A549 (cell line): ENCODE results near the gene PLCB1. TPM values are rescaled to one million over a fixed set of nuclear protein-coding genes. Genes with fewer than 3 reads are reported as not detected.

ENCODE experiments used
- ATAC-seq, 2 experiments: fragments of 200-7000 bp in 1 of 2; fragments of >200 bp in 1 of 2; cut with Nextera tagmentation in 1 of 2; cut with Tn5 transposase in 1 of 2; 3 replicates each; pipeline versions ENCODE4 v1.8.0 to v1.9.1; 2018 to 2020; ENCODE audit warnings: mild to moderate bottlenecking in 1 of 2, moderate library complexity in 1 of 2
- CTCF ChIA-PET: fragments of 300-600 bp; sonication (Branson Sonifier 250); formaldehyde crosslinking; extraction: SDS; loops from one replicate; lab custom pipeline; 2021; ENCODE audit warnings: antibody characterized with exemption, inconsistent platforms; lab: Yijun Ruan, JAX
- POLR2A ChIA-PET: fragments of 350-600 bp; formaldehyde crosslinking; extraction: SDS; loops from one replicate; lab custom pipeline; 2021; ENCODE audit warnings: antibody characterized with exemption, inconsistent platforms; lab: Yijun Ruan, JAX
- DNase-seq, 2 experiments: peaks; one replicate each; pipeline versions ENCODE4 v3.0.0 to v3.0.0-alpha.2; 2011 to 2016; ENCODE audit warnings: low read depth in 1 of 2, low spot score in 1 of 2
- FAIRE-seq: peaks from 2 replicates; lab custom pipeline; 2011; peaks lifted over from hg19 to GRCh38; lab: Jason Lieb, UNC
- H3K27ac ChIP-seq, 2 experiments: fragments of >200 bp; sonication (Bioruptor Twin); formaldehyde crosslinking; 3 replicates each; pipeline ENCODE4 v1.5.1; 2016 to 2017
- H3K4me1 ChIP-seq: fragments of >200 bp; sonication (Bioruptor Twin); formaldehyde crosslinking; 3 replicates; pipeline ENCODE4 v1.6.1; 2016
- H3K4me2 ChIP-seq: fragments of >200 bp; sonication (Bioruptor Twin); formaldehyde crosslinking; 3 replicates; pipeline ENCODE4 v1.6.1; 2016
- H3K4me3 ChIP-seq: fragments of >200 bp; sonication (Bioruptor Twin); formaldehyde crosslinking; 3 replicates; pipeline ENCODE4 v1.5.1; 2016
- H3K9me3 ChIP-seq: fragments of >200 bp; sonication (Bioruptor Twin); formaldehyde crosslinking; 3 replicates; pipeline ENCODE4 v1.6.1; 2016
- BCL3 ChIP-seq: fragments of >200 bp; sonication (Bioruptor Twin); formaldehyde crosslinking; IDR thresholded peaks from 3 replicates; pipeline ENCODE4 v1.6.1; 2016
- BHLHE40 ChIP-seq: IDR thresholded peaks from 2 replicates; pipeline ENCODE4 v1.6.1; 2012; ENCODE audit warnings: low read depth, low read length, inconsistent platforms
- CBX2 ChIP-seq: fragments of 200-600 bp; sonication (generic); IDR thresholded peaks from 2 replicates; pipeline ENCODE4 v1.6.1; 2016; ENCODE audit warnings: low read depth, mild to moderate bottlenecking, borderline replicate concordance
- CEBPB ChIP-seq, 2 experiments: fragments of >200 bp in 1 of 2; sonication (Bioruptor Twin) in 1 of 2; formaldehyde crosslinking in 1 of 2; IDR thresholded peaks; 2 replicates each; pipeline ENCODE4 v1.6.1; 2012 to 2016
- EHF ChIP-seq: fragments of 250-450 bp; sonication (Bioruptor Pico); IDR thresholded peaks from 2 replicates; pipeline ENCODE4 v1.5.0; 2020; ENCODE audit warnings: mild to moderate bottlenecking
- EP300 ChIP-seq, 2 experiments: fragments of >200 bp; sonication (Bioruptor Twin); formaldehyde crosslinking; IDR thresholded peaks; 2 replicates in 1 of 2; 3 replicates in 1 of 2; pipeline ENCODE4 v1.6.1; 2016 to 2017
- ESRRA ChIP-seq: fragments of 150-350 bp; IDR thresholded peaks from 2 replicates; pipeline ENCODE4 v1.6.1; 2014; ENCODE audit warnings: mild to moderate bottlenecking, low read length, borderline replicate concordance
- FOSL2 ChIP-seq, 2 experiments: fragments of 450-650 bp in 1 of 2; fragments of >200 bp in 1 of 2; sonication (Bioruptor Twin) in 1 of 2; formaldehyde crosslinking; IDR thresholded peaks; 2 replicates each; pipeline versions ENCODE4 v1.5.0 to v1.6.1; 2016 to 2020; ENCODE audit warnings: mild to moderate bottlenecking in 1 of 2, moderate library complexity in 1 of 2
- GATA3 ChIP-seq: IDR thresholded peaks from 2 replicates; pipeline ENCODE4 v1.6.1; 2012; ENCODE audit warnings: borderline replicate concordance
- HOXA7 ChIP-seq: fragments of 250-450 bp; sonication (Bioruptor Pico); IDR thresholded peaks from 2 replicates; pipeline ENCODE4 v1.5.0; 2020; ENCODE audit warnings: mild to moderate bottlenecking, moderate library complexity
- HOXB13 ChIP-seq: fragments of 250-450 bp; sonication (Bioruptor Pico); IDR thresholded peaks from 2 replicates; pipeline ENCODE4 v1.5.0; 2020; ENCODE audit warnings: low read depth, mild to moderate bottlenecking, moderate library complexity
- JUN ChIP-seq, 2 experiments: fragments of >200 bp; sonication (Bioruptor Twin); formaldehyde crosslinking; IDR thresholded peaks; 2 replicates in 1 of 2; 3 replicates in 1 of 2; pipeline ENCODE4 v1.6.1; 2016 to 2017
- JUNB ChIP-seq: fragments of >200 bp; sonication (Bioruptor Twin); formaldehyde crosslinking; IDR thresholded peaks from 2 replicates; pipeline ENCODE4 v1.6.1; 2016
- MAFK ChIP-seq: fragments of 450-650 bp; IDR thresholded peaks from 2 replicates; pipeline ENCODE4 v1.6.1; 2014; ENCODE audit not compliant: partially characterized antibody
- MAX ChIP-seq: IDR thresholded peaks from 2 replicates; pipeline ENCODE4 v1.6.1; 2012
- MAZ ChIP-seq: fragments of 150-350 bp; IDR thresholded peaks from 2 replicates; pipeline ENCODE4 v1.6.1; 2014; ENCODE audit warnings: antibody characterized with exemption, low read depth, low read length, borderline replicate concordance
- NFE2L2 ChIP-seq: fragments of 150-350 bp; conservative IDR thresholded peaks from 2 replicates; pipeline ENCODE4 v1.6.1; 2014; ENCODE audit warnings: low read length
- NPAS2 ChIP-seq: fragments of 250-450 bp; sonication (Bioruptor Pico); IDR thresholded peaks from 2 replicates; pipeline ENCODE4 v1.8.0; 2022; ENCODE audit warnings: mild to moderate bottlenecking, moderate library complexity, borderline replicate concordance
- PBX3 ChIP-seq: IDR thresholded peaks from 2 replicates; pipeline ENCODE4 v1.6.1; 2012
- RAD21 ChIP-seq, 2 experiments: fragments of >200 bp in 1 of 2; sonication (Bioruptor Twin) in 1 of 2; formaldehyde crosslinking in 1 of 2; IDR thresholded peaks in 1 of 2; conservative IDR thresholded peaks in 1 of 2; 2 replicates in 1 of 2; 3 replicates in 1 of 2; pipeline ENCODE4 v1.6.1; 2012 to 2018; ENCODE audit warnings: inconsistent platforms in 1 of 2
- RARB ChIP-seq: fragments of 250-450 bp; sonication (Bioruptor Pico); IDR thresholded peaks from 2 replicates; pipeline ENCODE4 v1.8.0; 2021; ENCODE audit warnings: mild to moderate bottlenecking, moderate library complexity
- RNF2 ChIP-seq: fragments of 200-600 bp; sonication (generic); IDR thresholded peaks from 2 replicates; pipeline ENCODE4 v1.6.1; 2016; ENCODE audit warnings: low read depth, mild to moderate bottlenecking, antibody characterized with exemption, moderate library complexity, borderline replicate concordance
- TFCP2L1 ChIP-seq: fragments of 250-450 bp; sonication (Bioruptor Pico); IDR thresholded peaks from 2 replicates; pipeline ENCODE4 v1.5.0; 2021; ENCODE audit warnings: mild to moderate bottlenecking
- TP53 ChIP-seq: fragments of 250-450 bp; sonication (Bioruptor Pico); IDR thresholded peaks from 2 replicates; pipeline ENCODE4 v1.5.0; 2021; ENCODE audit warnings: mild to moderate bottlenecking, moderate library complexity
- ZC3H11A ChIP-seq: fragments of 450-650 bp; IDR thresholded peaks from 2 replicates; pipeline ENCODE4 v1.6.1; 2014; ENCODE audit warnings: antibody characterized with exemption, mild to moderate bottlenecking
- ZFP36 ChIP-seq: fragments of 450-650 bp; IDR thresholded peaks from 2 replicates; pipeline ENCODE4 v1.6.1; 2014; ENCODE audit warnings: borderline replicate concordance; ENCODE audit not compliant: partially characterized antibody
- polyA plus RNA-seq, 4 experiments: library from polyadenylated mRNA; depleted of rRNA in 3 of 4; stranded (reverse); fragments of >200 nt; fragmentation: RNase III in 1 of 4; extraction: RNeasy Plus Mini Kit Qiagen cat#74134 plus additional on column Dnase treatment in 1 of 4; gene quantifications; 2 replicates in 3 of 4; 3 replicates in 1 of 4; pipeline ENCODE4 v1.2.3, GENCODE V29; 2011 to 2017
- TF ChIP-seq, protein P1 (sequence below): fragments of 250-450 bp; sonication (Bioruptor Pico); IDR thresholded peaks from 2 replicates; pipeline ENCODE4 v1.5.0; 2020; ENCODE audit warnings: low read depth, mild to moderate bottlenecking, moderate library complexity
- TF ChIP-seq, protein P2 (sequence below): fragments of >200 bp; sonication (Bioruptor Twin); formaldehyde crosslinking; IDR thresholded peaks from 2 replicates; pipeline ENCODE4 v1.6.1; 2016
- TF ChIP-seq, protein P3 (sequence below): fragments of 150-350 bp; IDR thresholded peaks from 2 replicates; pipeline ENCODE4 v1.6.1; 2014; ENCODE audit warnings: low read depth, mild to moderate bottlenecking, low read length
- TF ChIP-seq, protein P4 (sequence below): IDR thresholded peaks from 2 replicates; pipeline ENCODE4 v1.6.1; 2012; ENCODE audit warnings: low read depth, borderline replicate concordance
- TF ChIP-seq, protein P5 (sequence below): fragments of 250-450 bp; sonication (Bioruptor Pico); IDR thresholded peaks from 2 replicates; pipeline ENCODE4 v1.5.0; 2021; ENCODE audit warnings: mild to moderate bottlenecking, moderate library complexity, borderline replicate concordance

The PLCB1 gene
- polyA plus RNA-seq, 2 of the 4 experiments (the other 2 are of a cell fraction), result 0.97 to 6.3 TPM

DNA sequence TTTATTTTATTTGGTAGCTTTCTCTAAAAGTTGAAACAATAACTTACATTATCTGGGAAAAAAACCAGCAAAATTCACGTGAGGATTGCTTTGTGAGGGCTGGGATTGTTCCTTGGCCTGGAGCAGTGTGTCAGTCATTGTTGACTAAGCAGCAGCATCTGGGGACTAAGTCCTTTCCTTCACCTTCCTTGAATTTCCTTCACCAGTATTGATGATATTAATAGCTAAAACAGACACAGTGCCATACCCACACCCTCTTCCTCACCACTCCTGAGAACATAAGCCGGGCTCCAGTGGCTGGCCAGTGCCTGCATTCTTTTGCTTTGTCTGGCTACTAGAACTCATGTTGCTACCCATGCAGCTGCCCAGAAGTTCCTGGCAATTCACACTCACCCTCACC lies 23.7 kb downstream of the PLCB1 start (continued):
- TF ChIP-seq, protein P1, sequence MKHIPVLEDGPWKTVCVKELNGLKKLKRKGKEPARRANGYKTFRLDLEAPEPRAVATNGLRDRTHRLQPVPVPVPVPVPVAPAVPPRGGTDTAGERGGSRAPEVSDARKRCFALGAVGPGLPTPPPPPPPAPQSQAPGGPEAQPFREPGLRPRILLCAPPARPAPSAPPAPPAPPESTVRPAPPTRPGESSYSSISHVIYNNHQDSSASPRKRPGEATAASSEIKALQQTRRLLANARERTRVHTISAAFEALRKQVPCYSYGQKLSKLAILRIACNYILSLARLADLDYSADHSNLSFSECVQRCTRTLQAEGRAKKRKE, result no peak
- TF ChIP-seq NFE2L2, result no peak
- no peak for TF ChIP-seq TP53 (CRISPR knock-in tag)

DNA sequence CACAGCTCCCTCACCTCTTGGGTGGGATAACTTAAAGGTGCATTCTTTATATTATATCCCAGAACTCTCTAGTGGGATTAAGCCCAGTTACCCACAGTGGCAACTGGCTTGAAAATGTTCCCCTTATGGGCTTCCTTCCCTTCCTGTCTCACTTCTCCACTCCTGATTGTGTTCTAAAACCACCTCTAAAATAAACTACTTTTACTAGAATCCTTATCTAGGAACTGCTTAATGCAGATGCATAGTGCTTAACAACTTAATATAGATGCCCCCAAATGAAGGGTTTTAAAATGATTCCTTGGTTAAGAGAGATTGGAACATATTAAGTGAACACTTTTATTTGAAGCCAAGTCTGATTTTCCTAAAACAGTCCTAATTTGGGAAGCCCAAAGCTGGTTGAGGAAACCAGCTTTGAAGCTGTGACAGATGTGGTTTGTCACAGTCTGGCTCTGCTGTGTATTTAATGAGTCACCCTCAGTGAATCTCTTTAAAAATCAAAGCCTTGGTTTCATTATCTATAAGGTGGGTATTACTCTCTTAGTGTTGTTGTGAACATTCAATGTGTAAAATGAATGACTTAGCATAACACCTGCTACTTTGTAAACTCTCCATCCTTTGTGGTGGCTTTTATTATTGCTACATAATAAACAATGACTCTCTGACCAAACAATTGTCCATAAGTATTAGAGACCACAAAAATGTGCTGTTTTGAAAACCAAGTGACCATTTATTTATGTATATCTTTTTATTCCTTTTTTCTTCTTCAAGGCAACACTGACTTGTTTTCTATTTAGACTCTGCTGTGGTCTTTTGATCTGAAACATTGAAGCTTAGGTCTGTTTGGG lies 24.4 kb downstream of the PLCB1 start:
- ChIA-PET CTCF (interaction anchor here (0.8 kb wide), 1 partner anchor 23 kb away, joined by 3 read pairs; no protein-coding TSS in a partner anchor), POLR2A (no interaction called here)
- H3K4me3 ChIP-seq, result no peak overlapping the region
- H3K4me2 ChIP-seq, result peak overlapping the region; percentile 57
- H3K9me3 ChIP-seq, result peaks cover 16% of the 10 kb centered on the region
- ATAC-seq (peak; percentile 54 to 62), FAIRE-seq (peak; percentile 94), DNase-seq (peak; percentile 28 to 52)
- peak overlapping the region; percentile 43 to 68; a peak in 5 of 6 replicates for H3K27ac ChIP-seq
- H3K4me1 ChIP-seq, result peaks cover 35% of the 10 kb centered on the region
- TF ChIP-seq EP300 (IDR thresholded peaks at IDR 0.05) (peak; percentile 25 to 52; a peak in 1 of 5 replicates), MAZ (no peak), GATA3 (peak; percentile 82), MAFK (peak; percentile 68), MAX (no peak), BHLHE40 (no peak), TFCP2L1 (CRISPR knock-in tag) (no peak), RARB (no peak), PBX3 (no peak), HOXB13 (CRISPR knock-in tag) (no peak), RNF2 (no peak), CEBPB (IDR thresholded peaks at IDR 0.05) (peak; percentile 69 to 70), HOXA7 (CRISPR knock-in tag) (no peak), EHF (CRISPR knock-in tag) (no peak), CBX2 (no peak), NPAS2 (CRISPR knock-in tag) (no peak), ZC3H11A (no peak), RAD21 (conservative IDR thresholded peaks at IDR 0.05 in 1 of 2, IDR thresholded peaks at IDR 0.05 in 1 of 2) (no peak), ESRRA (no peak), BCL3 (peak; percentile 78; the same call in 1 of the 3 replicates), ZFP36 (peak; percentile 52), FOSL2 (IDR thresholded peaks at IDR 0.05) (peak; percentile 87), FOSL2 (CRISPR knock-in tag; IDR thresholded peaks at IDR 0.05) (peak; percentile 86), JUN (IDR thresholded peaks at IDR 0.05) (peak; percentile 51 to 78; a peak in 1 of 5 replicates), JUNB (peak; percentile 97)
- TF ChIP-seq, protein P2, sequence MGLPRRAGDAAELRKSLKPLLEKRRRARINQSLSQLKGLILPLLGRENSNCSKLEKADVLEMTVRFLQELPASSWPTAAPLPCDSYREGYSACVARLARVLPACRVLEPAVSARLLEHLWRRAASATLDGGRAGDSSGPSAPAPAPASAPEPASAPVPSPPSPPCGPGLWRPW, result peak; percentile 70; the same call in 1 of the 2 replicates
- TF ChIP-seq, protein P3, sequence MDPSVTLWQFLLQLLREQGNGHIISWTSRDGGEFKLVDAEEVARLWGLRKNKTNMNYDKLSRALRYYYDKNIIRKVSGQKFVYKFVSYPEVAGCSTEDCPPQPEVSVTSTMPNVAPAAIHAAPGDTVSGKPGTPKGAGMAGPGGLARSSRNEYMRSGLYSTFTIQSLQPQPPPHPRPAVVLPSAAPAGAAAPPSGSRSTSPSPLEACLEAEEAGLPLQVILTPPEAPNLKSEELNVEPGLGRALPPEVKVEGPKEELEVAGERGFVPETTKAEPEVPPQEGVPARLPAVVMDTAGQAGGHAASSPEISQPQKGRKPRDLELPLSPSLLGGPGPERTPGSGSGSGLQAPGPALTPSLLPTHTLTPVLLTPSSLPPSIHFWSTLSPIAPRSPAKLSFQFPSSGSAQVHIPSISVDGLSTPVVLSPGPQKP, result no peak
- TF ChIP-seq, protein P4, sequence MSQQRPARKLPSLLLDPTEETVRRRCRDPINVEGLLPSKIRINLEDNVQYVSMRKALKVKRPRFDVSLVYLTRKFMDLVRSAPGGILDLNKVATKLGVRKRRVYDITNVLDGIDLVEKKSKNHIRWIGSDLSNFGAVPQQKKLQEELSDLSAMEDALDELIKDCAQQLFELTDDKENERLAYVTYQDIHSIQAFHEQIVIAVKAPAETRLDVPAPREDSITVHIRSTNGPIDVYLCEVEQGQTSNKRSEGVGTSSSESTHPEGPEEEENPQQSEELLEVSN, result no peak
- TF ChIP-seq, protein P5, sequence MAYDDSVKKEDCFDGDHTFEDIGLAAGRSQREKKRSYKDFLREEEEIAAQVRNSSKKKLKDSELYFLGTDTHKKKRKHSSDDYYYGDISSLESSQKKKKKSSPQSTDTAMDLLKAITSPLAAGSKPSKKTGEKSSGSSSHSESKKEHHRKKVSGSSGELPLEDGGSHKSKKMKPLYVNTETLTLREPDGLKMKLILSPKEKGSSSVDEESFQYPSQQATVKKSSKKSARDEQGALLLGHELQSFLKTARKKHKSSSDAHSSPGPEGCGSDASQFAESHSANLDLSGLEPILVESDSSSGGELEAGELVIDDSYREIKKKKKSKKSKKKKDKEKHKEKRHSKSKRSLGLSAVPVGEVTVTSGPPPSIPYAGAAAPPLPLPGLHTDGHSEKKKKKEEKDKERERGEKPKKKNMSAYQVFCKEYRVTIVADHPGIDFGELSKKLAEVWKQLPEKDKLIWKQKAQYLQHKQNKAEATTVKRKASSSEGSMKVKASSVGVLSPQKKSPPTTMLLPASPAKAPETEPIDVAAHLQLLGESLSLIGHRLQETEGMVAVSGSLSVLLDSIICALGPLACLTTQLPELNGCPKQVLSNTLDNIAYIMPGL (CRISPR knock-in tag), result no peak
